GM19025 (cell line): ENCODE results near the gene OSBPL10.
"Not testable (repeated sequence)": the region's sequence is repeated elsewhere in the genome, so short reads cannot be mapped to it uniquely, and the experiment has no call there.

ENCODE experiments used
- ATAC-seq: cut with Tn5 transposase; IDR thresholded peaks from one replicate; pipeline ENCODE4 v1.9.1; 2021; ENCODE audit warnings: mild to moderate bottlenecking, low read depth, moderate library complexity; ENCODE audit not compliant: unreplicated experiment

Gene OSBPL10

GRCh38 chr3:31689523-31689922, 291.5 kb downstream of the OSBPL10 start:
- ATAC-seq, result not testable (repeated sequence)

- ATAC-seq, result no peak
These were observed 292.1 kb downstream of the OSBPL10 start for GRCh38 chr3:31688984-31689383.

GRCh38 chr3:31687020-31687802, 293.9 kb downstream of the OSBPL10 start:
- ATAC-seq, result no peak

GRCh38 chr3:31680072-31680870, 300.8 kb downstream of the OSBPL10 start:
- no peak for ATAC-seq

GRCh38 chr3:31676556-31676955, 304.5 kb downstream of the OSBPL10 start:
- no peak for ATAC-seq

GRCh38 chr3:31673950-31674349, 307.1 kb downstream of the OSBPL10 start:
- no peak for ATAC-seq

- ATAC-seq, result no peak
These were observed 309.1 kb downstream of the OSBPL10 start for GRCh38 chr3:31671976-31672375.

GRCh38 chr3:31671451-31671850, 309.6 kb downstream of the OSBPL10 start:
- no peak for ATAC-seq

GRCh38 chr3:31670722-31671121, 310.3 kb downstream of the OSBPL10 start:
- no peak for ATAC-seq

- no peak for ATAC-seq
These were observed 310.9 kb downstream of the OSBPL10 start for GRCh38 chr3:31670136-31670535.

GRCh38 chr3:31668242-31668641, 312.8 kb downstream of the OSBPL10 start:
- no peak for ATAC-seq

GRCh38 chr3:31667582-31667981, 313.5 kb downstream of the OSBPL10 start:
- ATAC-seq, result no peak

GRCh38 chr3:31664031-31664430, 317.0 kb downstream of the OSBPL10 start:
- no peak for ATAC-seq

GRCh38 chr3:31661993-31662670, 318.9 kb downstream of the OSBPL10 start:
- ATAC-seq, result no peak

GRCh38 chr3:31661286-31661685, 319.8 kb downstream of the OSBPL10 start:
- no peak for ATAC-seq

- no peak for ATAC-seq
These were observed 321.8 kb downstream of the OSBPL10 start for GRCh38 chr3:31659246-31659645.

- no peak for ATAC-seq
These were observed 326.1 kb downstream of the OSBPL10 start for GRCh38 chr3:31654998-31655397.

GRCh38 chr3:31653464-31653863, 327.6 kb downstream of the OSBPL10 start:
- no peak for ATAC-seq

GRCh38 chr3:31652296-31652695, 328.8 kb downstream of the OSBPL10 start:
- ATAC-seq, result no peak

- ATAC-seq, result no peak
These were observed 332.6 kb downstream of the OSBPL10 start for GRCh38 chr3:31648286-31648968.

- no peak for ATAC-seq
These were observed 335.8 kb downstream of the OSBPL10 start for GRCh38 chr3:31645256-31645655.
